NCI-H146 (cell line): ENCODE results near the gene TBC1D7.
"Not testable (repeated sequence)": the region's sequence is repeated elsewhere in the genome, so short reads cannot be mapped to it uniquely, and the experiment has no call there.

Experiments used
- DNase-seq: peaks from one replicate; lab custom pipeline; 2025; lab: John Stamatoyannopoulos, UW

TBC1D7 gene

GRCh38 chr6:13355999-13356785 lies 27.9 kb upstream of the TBC1D7 start:
- no peak for DNase-seq

GRCh38 chr6:13355043-13355945 lies 27.0 kb upstream of the TBC1D7 start:
- DNase-seq: no peak

- no peak for DNase-seq
Measured at GRCh38 chr6:13354331-13355042, 26.1 kb upstream of the TBC1D7 start.

- DNase-seq: no peak
Measured at GRCh38 chr6:13352165-13352564, 23.8 kb upstream of the TBC1D7 start.

GRCh38 chr6:13351271-13351670 lies 22.9 kb upstream of the TBC1D7 start:
- DNase-seq: no peak

GRCh38 chr6:13349811-13350506 lies 21.6 kb upstream of the TBC1D7 start:
- DNase-seq: no peak

- DNase-seq: no peak
Measured at GRCh38 chr6:13348334-13349113, 20.2 kb upstream of the TBC1D7 start.

- no peak for DNase-seq
Measured at GRCh38 chr6:13346245-13346644, 17.9 kb upstream of the TBC1D7 start.

- DNase-seq: no peak
Measured at GRCh38 chr6:13342414-13343019, 14.2 kb upstream of the TBC1D7 start.

GRCh38 chr6:13339863-13340630 lies 11.7 kb upstream of the TBC1D7 start:
- DNase-seq: no peak

- DNase-seq: no peak
Measured at GRCh38 chr6:13338038-13338437, 9.7 kb upstream of the TBC1D7 start.

- peak; percentile 59 for DNase-seq
Measured at GRCh38 chr6:13336553-13336952, 8.2 kb upstream of the TBC1D7 start.

GRCh38 chr6:13334953-13335352 lies 6.6 kb upstream of the TBC1D7 start:
- no peak for DNase-seq

GRCh38 chr6:13332349-13332706 lies 4.0 kb upstream of the TBC1D7 start:
- DNase-seq: no peak

- DNase-seq: peak; percentile 16
Measured at GRCh38 chr6:13331516-13332348, 3.4 kb upstream of the TBC1D7 start.

- no peak for DNase-seq
Measured at GRCh38 chr6:13328875-13329183, 492 bp upstream of the TBC1D7 start.

- DNase-seq: peak; percentile 31
Measured at GRCh38 chr6:13327691-13328075, 654 bp downstream of the TBC1D7 start.

GRCh38 chr6:13326031-13326586 lies 2.2 kb downstream of the TBC1D7 start:
- DNase-seq: not testable (repeated sequence)
